ENCODE data around the gene EBF4.

The EBF4 gene

DNA sequence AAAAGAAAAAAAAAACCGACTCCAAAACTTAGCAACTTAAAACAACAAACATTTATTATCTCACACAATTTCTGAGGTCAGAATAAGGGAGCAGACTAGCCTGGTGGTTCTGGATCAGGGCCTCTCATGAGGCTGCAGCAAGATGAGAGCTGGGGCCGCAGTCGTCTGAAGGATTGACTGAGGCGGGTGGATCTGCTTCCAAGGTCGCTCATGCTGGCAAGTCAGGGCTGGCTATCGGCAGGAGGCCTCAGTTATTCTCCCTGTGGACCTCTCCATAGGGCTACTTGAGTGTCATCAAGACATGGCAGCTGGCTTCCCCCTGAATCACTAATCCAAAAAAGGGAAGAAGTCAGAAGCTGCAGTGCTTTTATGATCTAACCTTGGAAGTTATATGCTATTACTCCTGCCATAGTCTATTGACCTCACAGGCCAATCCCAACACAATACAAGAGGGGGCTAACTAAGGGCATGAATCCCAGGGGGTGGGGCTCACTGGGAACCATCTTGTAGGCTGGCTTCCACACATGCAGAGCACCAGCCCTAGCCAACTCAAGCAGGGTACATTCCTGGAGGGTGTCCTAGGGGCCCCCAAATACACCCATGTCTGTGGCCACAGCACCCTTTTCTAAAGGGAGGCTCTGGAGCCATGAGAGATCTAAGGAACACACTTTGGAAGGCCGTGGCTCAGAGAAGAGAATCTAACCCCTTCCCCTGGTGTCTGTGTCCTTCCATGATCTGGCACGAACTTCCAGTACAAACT is 11.3 kb downstream of the EBF4 start:
- no peak for DNase-seq

DNA sequence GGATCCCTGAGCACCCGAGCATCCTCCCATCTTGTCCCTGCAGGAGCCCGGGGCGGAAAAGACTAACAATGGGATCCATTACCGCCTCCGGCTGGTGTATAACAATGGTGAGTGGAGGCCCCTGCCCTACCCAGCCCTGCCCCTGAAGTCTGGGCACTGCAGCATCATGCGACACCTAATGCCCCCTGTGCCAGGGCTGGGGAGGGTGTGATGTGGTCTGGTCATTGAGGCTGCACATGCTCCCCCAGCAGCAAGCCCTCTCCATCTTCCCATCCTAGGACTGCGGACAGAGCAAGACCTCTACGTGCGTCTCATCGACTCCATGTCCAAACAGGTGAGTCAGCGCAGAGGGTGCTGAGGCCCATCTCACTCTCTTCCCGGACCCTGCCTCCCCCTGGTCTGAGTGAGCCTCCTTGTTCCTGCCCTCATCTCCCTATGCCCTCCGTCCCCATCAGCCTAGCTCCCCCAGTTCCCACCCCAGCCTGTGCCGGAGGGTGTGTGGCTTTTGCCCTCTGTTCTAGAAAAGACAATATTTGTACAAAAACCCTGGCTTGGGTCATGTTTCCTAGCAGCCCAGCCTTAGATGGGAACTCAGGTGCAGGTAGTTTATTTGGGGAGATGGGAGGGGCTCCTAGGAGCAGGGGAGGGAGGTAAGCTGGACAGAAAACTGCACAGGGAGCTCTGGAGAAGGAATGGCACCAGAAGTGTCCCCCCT is 13.5 kb downstream of the EBF4 start:
- DNase-seq, result no peak

DNA sequence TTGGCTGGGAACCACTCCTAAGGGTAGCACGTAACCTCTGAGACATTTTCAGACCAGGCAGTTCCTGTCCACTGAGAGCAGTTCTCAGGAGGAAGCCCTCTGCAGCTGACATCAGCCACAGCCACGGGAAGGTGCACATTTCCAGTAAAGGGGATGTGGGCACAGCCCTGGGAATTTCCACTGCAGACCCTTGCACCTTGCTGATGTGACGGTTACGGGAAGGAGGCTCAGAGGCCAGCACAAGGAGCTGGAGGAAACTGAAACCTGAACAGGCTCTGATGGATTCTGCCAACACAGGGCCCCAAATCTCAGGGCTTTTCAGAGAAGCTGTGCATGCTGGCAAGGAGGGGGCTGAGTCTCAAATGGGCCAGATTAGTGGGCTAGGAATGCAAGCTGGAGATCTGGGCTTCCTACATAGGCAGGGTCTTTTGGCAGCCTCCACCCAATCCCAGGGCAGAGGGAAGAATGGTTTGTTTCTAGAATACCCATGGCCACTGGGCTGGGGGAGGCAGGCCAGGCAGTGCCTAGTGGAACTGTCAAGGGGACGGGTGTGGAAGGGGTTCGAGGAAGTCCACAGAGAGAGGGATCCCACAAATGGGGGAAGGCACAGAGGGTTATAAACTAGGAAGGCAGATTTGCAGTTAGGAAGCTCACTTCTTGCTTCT is 14.2 kb downstream of the EBF4 start:
- DNase-seq, result no peak

DNA sequence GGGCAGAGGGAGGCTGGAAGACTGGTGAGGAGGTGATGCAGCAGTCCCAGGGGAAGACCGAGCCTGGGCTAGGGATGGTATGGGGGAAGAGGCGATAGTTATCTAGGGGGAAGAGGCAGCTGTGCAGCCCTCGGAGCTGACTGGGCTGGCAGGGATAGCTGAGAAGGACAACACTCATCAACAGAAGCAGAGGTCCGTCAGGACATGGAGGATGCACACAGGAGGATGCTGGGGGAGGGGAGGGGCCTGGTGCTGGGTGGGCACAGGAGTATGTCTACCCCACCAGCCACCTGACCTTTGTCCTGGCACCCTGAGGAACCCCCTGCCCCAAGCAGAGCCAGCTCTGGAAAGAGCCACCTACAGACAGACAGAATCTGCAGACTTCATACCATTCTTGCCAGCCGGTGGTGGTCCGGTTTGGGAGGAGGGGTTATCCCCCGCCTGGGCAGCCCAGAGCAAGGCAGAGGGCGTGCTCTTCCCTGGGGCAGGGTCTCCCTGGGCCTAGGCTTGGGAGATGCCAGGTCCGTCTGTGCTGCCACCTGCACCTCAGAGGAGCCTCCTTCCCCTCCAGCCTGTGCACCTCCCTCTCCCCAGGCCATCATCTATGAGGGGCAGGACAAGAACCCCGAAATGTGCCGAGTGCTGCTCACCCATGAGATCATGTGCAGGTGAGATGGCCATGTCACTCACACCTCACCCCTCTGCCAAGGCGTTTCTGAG is 14.9 kb downstream of the EBF4 start:
- DNase-seq, result no peak

DNA sequence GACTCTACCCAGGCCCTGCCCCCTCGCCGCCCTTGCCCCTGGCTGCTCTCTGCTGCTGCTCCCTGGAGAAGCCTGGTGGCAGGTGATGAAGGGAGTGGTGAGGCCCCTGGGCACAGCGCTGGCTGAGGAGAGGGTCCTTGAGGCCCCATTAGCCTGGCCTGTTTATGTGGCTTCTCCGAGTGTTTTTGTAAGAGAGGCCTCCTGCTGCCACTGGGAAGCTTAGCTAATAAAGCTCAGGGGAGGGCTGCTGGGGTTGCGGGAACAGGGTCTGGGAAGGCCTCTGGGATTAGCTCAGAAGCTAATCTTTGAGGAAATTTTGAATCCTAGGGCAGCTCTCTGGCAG is 15.5 kb downstream of the EBF4 start:
- DNase-seq, result no peak

DNA sequence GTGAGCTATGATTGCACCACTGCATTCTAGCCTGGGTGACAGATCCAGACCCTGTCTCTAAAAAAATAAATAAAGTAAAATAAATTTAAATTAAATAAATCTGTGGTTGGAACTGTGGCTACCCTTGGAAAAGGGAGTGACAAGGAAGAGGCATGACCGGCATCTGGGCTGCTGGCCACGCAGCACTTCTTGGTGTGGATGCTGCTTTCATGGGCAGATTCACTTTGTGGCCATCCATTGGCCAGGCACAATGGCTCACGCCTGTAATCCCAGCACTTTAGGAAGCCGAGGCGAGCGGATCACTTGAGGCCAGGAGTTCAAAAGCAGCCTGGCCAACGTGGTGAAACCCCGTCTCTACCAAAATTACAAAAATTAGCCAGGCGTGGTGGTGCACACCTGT is 16.1 kb downstream of the EBF4 start:
- DNase-seq, result no peak

DNA sequence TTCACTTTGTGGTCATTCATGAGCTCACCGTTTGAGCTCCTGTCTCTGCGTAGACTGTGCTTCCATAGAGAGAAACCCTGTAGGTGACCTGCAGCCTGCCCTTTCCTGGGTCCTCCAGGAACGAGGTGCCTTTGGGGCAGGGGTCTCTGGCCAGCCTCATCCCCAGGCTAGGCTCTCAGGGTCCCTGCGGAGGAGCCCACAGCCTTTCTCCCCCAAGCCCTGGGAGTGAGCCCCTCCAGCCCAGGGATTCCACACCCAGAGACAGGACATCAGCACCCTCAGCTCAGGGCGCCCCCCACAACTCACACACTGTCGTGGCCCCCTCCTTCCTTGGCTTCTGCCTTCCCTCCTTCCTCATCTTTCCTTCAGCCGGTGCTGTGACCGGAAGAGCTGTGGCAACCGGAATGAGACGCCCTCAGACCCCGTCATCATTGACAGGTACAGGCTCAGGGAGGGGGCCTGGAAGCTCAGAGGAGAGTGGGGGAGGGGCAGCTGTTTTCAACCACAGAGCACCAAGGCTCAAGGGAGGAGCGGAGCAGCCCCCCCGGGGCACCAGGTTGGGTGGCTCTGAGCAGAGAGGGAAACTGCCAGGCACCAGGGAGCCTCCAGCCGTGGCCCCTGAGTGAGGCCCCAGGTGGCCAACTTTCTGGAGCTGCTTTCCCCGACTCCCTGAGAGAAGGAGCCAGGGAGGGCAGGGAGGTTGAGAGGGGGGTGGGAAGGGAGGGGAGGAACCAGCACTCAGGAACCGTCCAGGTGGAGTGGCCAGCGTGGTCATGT is 16.8 kb downstream of the EBF4 start:
- no peak for DNase-seq

DNA sequence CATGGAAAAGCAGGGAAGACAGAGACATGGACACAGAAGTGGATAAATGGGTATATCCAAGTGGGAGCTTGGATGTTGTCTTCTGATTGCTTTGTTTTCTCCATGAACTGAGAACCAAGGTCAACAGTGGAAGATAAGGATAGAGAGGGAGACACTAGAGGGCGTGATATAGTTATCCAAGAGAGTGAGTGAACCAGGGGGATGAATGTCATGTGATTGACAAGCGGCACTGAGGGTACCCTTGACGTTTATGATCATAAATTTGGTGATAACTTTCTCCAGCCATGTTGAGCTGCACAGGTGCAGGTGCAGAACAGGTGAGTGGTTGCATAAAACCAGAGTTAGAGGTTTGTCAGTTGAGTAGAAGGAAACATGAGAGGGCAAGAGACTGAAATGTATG is 20.7 kb downstream of the EBF4 start:
- DNase-seq, result peak; percentile 30

DNA sequence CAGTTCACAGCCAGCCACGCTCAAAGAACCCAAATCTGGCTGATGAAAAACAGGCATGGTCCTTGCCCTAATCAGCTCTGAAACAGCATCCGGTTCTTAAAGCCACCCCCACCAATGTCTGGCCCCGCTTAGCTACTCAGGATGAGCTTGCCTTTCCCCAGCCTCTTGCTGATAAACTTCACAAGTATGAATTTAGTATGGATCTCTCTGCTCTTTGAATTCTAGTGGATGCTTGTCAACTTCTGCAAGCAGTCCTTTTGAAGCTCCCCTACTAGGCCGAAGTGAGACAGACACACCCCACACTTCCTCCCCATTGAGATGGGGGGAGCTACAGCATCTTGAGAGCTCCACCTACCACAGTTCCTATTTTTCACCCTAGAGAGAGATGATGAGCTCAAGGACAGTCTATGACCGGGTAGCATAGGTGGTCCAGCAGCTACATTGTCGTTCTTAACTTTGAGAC is 36.7 kb downstream of the EBF4 start:
- DNase-seq, result peak; percentile 62

DNA sequence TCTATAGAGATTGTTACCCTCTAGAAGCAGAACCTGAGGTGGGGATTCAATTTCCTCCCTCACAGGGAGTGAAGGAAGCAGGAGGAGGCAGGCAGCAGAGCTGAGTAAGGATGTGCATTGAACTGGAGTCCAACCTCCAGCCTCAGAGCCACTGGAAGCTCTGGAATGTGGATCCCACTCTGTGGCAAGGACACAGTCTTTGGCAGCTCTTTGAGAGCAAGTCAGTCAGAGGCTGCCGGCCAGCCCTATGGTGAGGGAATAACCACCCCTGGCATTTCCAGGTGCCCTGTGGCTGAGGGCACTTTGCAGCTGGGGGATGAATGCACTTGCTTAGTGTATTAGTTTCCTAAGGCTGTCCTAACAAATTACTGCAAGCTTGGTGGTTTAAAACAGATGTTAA is 37.2 kb downstream of the EBF4 start:
- DNase-seq, result no peak

DNA sequence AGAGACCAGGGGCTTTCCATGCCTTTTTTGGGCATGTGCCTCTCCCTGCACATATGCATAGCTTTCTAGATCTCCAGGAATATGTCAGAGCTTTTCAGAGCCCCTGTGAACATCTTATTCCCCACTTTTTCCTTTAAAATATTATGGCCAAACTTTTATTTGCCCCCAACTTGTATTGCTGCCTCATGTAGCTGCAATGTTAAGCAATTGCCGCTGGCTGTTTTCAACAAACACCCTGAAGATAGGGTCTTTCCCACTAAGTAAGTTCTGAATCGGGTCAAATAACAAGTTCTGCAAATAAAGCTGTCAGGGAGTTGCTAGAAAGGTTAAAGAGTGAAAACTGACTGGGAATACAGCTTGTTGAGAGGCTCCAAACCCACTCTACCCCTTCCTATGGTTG is 42.3 kb downstream of the EBF4 start:
- no peak for DNase-seq

DNA sequence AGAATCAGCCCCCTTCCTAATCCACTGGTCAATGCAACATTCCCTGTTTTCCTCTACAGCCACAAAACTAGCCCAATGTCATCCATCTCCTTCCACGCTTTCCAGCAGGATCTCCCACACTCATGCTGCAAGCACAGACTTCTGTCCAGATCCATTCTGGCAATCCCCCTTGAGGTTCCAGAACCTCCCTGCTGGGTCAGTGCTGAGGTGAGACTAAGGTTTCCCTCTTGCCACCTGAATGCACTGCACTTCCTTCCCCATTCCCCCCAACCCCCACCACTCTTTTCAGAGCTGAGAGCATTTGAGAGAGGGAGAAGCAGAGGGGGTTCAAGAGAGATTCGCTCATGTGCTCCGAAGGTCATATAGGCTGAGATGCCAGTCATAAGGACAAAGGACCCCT is 43.9 kb downstream of the EBF4 start:
- DNase-seq, result no peak

DNA sequence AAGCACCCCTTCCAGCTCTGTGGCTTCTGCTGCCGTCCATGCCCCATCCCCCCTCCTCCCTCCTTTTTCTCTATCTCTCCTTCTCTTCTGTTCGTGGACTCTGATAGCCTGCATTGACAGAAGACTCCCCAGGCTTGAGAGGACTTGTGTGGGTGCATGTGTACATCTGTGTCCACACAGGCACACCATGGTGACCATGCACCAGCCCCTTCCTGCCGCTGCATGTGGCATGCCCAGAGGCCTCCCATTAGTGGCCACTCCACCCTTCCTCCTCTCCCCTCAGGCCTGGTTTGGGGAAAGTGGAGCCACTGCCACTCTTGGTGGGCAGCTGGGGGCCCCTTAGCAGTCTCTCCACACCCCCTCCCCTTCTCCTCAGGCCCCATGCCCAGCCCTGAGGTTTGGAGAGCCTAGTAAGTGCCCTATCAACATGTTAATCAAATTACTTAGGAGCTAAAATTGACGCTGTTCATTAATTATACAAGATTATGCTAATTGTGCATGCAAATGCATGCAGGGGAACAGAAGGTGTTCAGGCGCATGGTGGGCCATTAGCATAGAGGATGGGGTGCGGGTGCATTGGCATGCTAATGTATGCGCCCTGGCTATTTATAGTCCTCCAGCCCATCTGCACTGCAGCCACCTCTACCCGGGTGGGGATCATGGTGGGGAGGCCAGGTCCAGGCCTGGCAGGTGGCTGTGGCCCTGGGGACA is 45.9 kb downstream of the EBF4 start:
- DNase-seq, result no peak

DNA sequence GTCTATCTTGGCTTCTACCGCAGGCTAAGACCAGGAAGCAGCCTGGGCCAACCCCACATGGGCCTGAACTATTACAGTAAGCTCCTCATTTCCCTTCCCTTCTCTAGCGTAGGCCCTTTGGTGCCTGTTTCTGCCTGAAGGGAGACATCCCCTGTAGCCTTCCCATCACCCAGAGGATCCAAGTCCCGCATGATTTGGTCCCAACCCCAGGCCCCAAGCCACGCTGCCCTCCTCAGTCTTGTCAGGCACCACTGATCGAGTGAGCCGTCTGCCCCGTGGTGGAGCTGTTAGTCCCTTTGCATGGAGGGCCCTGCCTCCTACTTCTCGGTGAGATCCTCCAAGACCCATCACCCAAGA is 46.4 kb downstream of the EBF4 start:
- no peak for DNase-seq

DNA sequence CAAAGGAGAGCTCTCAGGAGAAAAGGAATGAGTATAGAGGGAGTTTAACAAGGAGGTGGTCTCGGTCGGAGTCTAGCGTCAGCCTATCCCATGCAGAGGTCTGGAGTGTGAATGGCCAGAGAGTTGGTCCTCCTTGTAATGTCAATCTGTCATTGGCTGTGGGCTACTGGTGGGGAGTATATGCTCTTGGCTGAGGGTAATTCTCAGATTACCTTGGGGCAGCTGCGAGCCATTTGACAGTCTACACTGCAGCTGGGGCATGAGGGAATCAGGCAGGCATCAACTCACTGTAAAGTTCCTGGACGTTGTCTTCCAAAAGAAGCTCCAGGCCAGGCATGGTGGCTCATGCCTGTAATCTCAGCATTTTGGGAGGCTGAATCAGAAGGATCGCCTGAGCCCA is 48.1 kb downstream of the EBF4 start:
- no peak for DNase-seq

DNA sequence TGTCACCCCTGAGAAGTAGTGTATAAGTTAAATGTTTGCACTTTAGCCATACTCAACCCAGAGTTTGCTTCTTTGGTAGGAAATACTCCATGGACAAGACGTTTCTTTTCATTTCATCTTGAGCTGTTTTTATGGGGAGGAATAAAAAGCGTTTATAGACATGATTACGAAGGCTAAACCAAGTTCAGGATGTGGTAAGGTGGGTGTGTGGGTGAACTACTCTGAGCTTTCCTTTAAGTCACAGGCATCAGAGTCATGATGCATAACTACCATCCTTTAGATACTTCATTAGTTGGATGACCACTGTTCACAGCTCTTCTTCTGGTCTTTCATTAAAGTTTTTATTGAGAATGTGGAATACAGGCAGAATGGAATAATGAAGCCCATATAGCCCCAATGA is 48.9 kb downstream of the EBF4 start:
- DNase-seq, result peak; percentile 51

DNA sequence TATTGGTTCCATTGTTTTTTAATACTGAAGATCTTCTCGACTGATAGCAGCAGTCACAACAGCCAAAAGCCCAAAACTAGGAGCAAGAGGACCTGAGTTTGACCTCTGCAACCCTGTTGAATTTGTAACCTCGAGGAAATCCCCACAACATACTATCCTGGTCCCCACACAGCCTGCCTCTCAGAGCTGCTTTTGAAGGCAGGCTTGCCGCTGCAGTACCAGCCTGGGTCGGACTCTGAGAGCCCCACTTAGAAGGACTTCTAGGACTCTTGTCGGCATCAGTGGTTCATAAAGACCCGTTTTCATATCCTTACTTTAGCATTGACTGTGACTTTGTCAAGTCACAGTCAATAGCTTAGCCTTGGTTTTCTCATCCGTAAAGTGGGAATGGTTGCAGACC is 49.3 kb downstream of the EBF4 start:
- peak; percentile 22 for DNase-seq

DNA sequence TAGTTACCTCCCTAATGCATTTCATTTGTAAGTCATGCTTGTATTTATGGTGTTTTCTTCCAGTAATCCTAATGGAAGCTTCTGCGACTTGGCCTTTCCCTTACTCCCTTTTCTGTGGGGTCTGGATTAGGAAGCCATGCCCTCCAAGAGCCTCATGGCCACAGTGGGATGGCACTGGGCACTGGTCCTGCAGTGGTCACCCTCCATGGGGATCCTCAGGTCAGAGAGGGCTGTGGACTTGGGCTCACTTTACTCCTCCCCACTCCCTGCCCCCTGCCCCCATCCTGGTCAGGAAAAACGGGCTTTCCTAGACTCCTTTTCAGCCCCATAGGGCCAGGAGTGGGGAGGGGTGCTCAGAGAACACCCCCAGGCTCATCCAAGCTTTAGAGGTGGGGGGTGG is 49.9 kb downstream of the EBF4 start:
- DNase-seq, result no peak

DNA sequence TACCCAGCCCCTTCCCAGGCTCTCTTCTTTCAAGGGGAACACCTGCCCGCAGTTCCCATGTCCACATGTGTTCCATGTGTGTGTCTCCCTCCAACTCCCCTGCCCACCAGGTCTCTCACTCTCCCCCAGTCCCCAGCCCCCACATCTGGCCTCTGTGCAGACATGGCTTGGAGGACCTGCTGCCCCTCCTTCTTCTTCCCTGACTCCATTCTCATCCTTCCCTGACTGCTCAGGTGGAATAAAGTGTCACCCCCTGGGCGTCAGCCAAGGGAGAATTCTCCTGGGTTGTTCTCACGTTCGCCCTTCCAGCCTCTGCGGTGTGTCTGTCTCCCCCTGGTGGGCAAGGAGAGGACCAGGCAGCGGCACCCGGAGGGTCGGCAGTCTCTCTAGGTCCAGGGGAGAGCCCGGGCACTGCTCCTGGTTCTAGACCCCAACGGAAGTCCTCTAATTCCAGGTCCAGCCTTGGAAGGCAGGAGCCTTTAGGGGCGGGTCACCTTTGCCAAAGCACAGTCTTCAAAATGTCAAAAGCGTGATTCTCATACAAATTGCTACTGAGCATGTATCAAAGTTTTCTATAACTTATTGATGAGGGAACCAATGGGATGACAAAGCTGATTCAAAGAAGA is 50.5 kb downstream of the EBF4 start:
- peak; percentile 84 for DNase-seq

DNA sequence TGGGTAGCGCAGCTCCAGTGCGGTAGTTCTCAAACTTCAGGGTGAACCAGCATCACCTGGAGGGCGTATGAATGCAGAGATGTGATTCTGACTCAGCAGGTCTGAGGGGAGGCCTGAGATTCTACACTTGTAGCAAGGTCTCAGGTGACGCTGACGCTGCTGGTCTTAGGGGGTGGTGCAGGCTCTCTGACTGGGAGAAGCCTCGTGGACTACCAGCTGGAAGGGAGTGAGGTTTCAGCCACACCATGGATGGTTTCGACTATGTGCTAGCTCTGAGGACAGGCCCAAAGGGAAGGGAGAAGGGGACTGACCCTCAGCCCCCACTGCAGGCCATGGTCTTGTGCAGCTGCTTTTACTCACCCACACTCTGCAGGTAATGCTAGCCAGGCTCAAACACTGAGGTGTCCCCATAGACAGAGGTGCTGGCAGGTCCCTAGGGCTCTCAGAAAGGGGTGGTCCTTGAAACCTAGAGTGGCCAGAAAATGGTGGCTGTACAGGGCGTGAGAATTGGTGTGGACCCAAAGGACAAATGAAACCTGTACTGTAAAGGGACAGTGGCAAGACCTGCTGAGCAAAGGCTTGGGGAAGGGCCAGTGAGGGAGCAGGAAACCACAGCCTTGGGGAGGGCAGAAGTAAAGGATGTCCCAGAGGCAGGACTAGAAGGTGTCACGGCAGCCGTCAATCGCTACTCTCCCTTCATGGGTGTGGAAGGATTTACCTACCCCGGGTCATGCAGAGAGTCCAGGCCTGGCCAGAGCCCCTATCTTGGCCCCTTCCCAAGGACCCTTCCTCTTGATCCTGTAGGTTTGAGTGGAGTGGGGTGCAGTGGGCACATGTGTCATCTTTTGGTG is 52.7 kb downstream of the EBF4 start:
- DNase-seq, result no peak
